Natural killer cell (primary cell): ENCODE results near the gene DKKL1. TPM values are rescaled to one million over a fixed set of nuclear protein-coding genes. Genes with fewer than 3 reads are reported as not detected.
A peak's percentile ranks its signal among the peaks of the same experiment; 100 is the strongest.

Source experiments
- ATAC-seq, 3 donors: fragments of 150-1000 bp in 2 of 3; fragments of 200-7000 bp in 1 of 3; cut with Tn5 transposase; 1 replicate in 1 of 3; 2 replicates in 2 of 3; pipeline ENCODE4 v1.10.0; 2021; ENCODE audit warnings: mild to moderate bottlenecking in 2 of 3, moderate library complexity in 2 of 3
- DNase-seq, 2 donors: peaks; one replicate each; pipeline versions ENCODE4 v3.0.0 to v3.0.0-alpha.2; 2013 to 2021; ENCODE audit warnings: mixed read lengths in 1 of 2
- H3K27ac ChIP-seq: one replicate; pipeline ENCODE4 v1.5.1; 2013; ENCODE audit warnings: mild to moderate bottlenecking, low read length
- H3K27me3 ChIP-seq: one replicate; pipeline ENCODE4 v1.6.1; 2013; ENCODE audit warnings: low read length; ENCODE audit not compliant: control insufficient read depth, insufficient read depth
- H3K36me3 ChIP-seq: one replicate; pipeline ENCODE4 v1.6.1; 2013; ENCODE audit warnings: low read length; ENCODE audit not compliant: control insufficient read depth, insufficient read depth
- H3K4me1 ChIP-seq: one replicate; pipeline ENCODE4 v1.6.1; 2013; ENCODE audit warnings: low read length; ENCODE audit not compliant: control insufficient read depth, insufficient read depth
- H3K4me3 ChIP-seq: one replicate; pipeline ENCODE4 v1.5.1; 2013; ENCODE audit warnings: low read length
- H3K9me3 ChIP-seq: one replicate; pipeline ENCODE4 v1.6.1; 2013; ENCODE audit warnings: low read length; ENCODE audit not compliant: control insufficient read depth, insufficient read depth
- H3K27ac Mint-ChIP-seq, 2 donors: one replicate each; pipeline ENCODE4 v1.8.0; 2022; ENCODE audit warnings: mild to moderate bottlenecking in 2 of 2, mixed read lengths in 2 of 2, moderate library complexity in 1 of 2
- H3K27me3 Mint-ChIP-seq, 2 donors: one replicate each; pipeline ENCODE4 v1.8.0; 2022; ENCODE audit warnings: low read depth in 2 of 2, mixed read lengths in 2 of 2
- H3K36me3 Mint-ChIP-seq: one replicate; pipeline ENCODE4 v1.8.0; 2022; ENCODE audit warnings: mixed read lengths
- H3K4me1 Mint-ChIP-seq, 2 donors: one replicate each; pipeline ENCODE4 v1.8.0; 2022; ENCODE audit warnings: mixed read lengths in 2 of 2
- H3K4me3 Mint-ChIP-seq: one replicate; pipeline ENCODE4 v1.8.0; 2022; ENCODE audit warnings: mild to moderate bottlenecking, moderate library complexity, mixed read lengths
- H3K9me3 Mint-ChIP-seq, 2 donors: one replicate each; pipeline ENCODE4 v1.8.0; 2022; ENCODE audit warnings: mixed read lengths in 2 of 2
- CTCF ChIP-seq: fragments of 200-600 bp; IDR thresholded peaks from one replicate; pipeline ENCODE4 v1.8.0; 2022; ENCODE audit warnings: antibody characterized with exemption
- WGBS: methylation state at CpG from one replicate; pipeline ENCODE4 v1.1.7; 2013; ENCODE audit warnings: missing lambda C conversion rate; ENCODE audit not compliant: insufficient coverage; 5-methylcytosine and 5-hydroxymethylcytosine counted together
- intact Hi-C: fragments of 100-400 bp; cut with micrococcal nuclease; formaldehyde crosslinking; loops from one replicate; pipeline ENCODE4 v1.14.2; 2022
- total RNA-seq, 4 donors: library from RNA; stranded (reverse); fragments of 120-200 nt in 1 of 4; gene quantifications; one replicate each; pipeline versions ENCODE4 v1.2.3 to v1.2.4, GENCODE V29; 2013 to 2022

Gene DKKL1
- total RNA-seq, 3 donors from 2014 or later (not counting 1 experiment from before 2014, with no cell fraction given), result not detected

- peak; percentile 47 to 50 for DNase-seq
- H3K4me1 Mint-ChIP-seq, result peaks cover 56 to 71% of the 10 kb centered on the region in 2 donors
- intact Hi-C loops, result no loop called here
- peak; percentile 34 to 66 (median 41) for ATAC-seq
- 40% methylated on average over 34 of the region's 36 CpGs for WGBS
- H3K9me3 Mint-ChIP-seq, result no peaks in the 10 kb centered on the region
- H3K27me3 ChIP-seq, result no peaks in the 10 kb centered on the region
- no peak for TF ChIP-seq CTCF
- peaks cover 87% of the 10 kb centered on the region for H3K4me1 ChIP-seq
- peak overlapping the region; percentile 87 to 94 for H3K27ac Mint-ChIP-seq
- no peaks in the 10 kb centered on the region for H3K9me3 ChIP-seq
- H3K4me3 Mint-ChIP-seq, result peak overlapping the region; percentile 84
- no peaks in the 10 kb centered on the region for H3K36me3 Mint-ChIP-seq
- peak overlapping the region; percentile 8 for H3K4me3 ChIP-seq
- H3K36me3 ChIP-seq, result peaks cover 31% of the 10 kb centered on the region
- peak overlapping the region; percentile 67 for H3K27ac ChIP-seq
- no peaks in the 10 kb centered on the region for H3K27me3 Mint-ChIP-seq
Observed at GRCh38 chr19:49340069-49340864, 23.4 kb upstream of the DKKL1 start.

- Mint-ChIP-seq H3K27me3 (no peaks in the 10 kb centered on the region), H3K36me3 (no peaks in the 10 kb centered on the region), H3K4me1 (peaks cover 52 to 67% of the 10 kb centered on the region in 2 donors), H3K9me3 (no peaks in the 10 kb centered on the region), H3K4me3 (no peak overlapping the region), H3K27ac (peak overlapping the region; percentile 87 to 94)
- Histone ChIP-seq H3K4me3 (no peak overlapping the region), H3K36me3 (peaks cover 31% of the 10 kb centered on the region), H3K27me3 (no peaks in the 10 kb centered on the region), H3K27ac (peak overlapping the region; percentile 67), H3K9me3 (no peaks in the 10 kb centered on the region), H3K4me1 (peaks cover 87% of the 10 kb centered on the region)
- no peak for TF ChIP-seq CTCF
- DNase-seq (no peak), ATAC-seq (no peak)
- 86% methylated on average over 11 of the region's 11 CpGs for WGBS
- intact Hi-C loops, result no loop called here
Observed at GRCh38 chr19:49340865-49341718, 22.6 kb upstream of the DKKL1 start.

- H3K27ac ChIP-seq, result no peak overlapping the region
- no peaks in the 10 kb centered on the region for H3K9me3 Mint-ChIP-seq
- peaks cover 44 to 55% of the 10 kb centered on the region in 2 donors for H3K4me1 Mint-ChIP-seq
- H3K36me3 Mint-ChIP-seq, result no peaks in the 10 kb centered on the region
- H3K4me3 ChIP-seq, result no peak overlapping the region
- no peaks in the 10 kb centered on the region for H3K9me3 ChIP-seq
- intact Hi-C loops, result no loop called here
- H3K27me3 Mint-ChIP-seq, result no peaks in the 10 kb centered on the region
- WGBS, result 95% methylated on average over 11 of the region's 11 CpGs
- H3K4me3 Mint-ChIP-seq, result no peak overlapping the region
- TF ChIP-seq CTCF, result no peak
- no peaks in the 10 kb centered on the region for H3K27me3 ChIP-seq
- peak overlapping the region; percentile 6 to 14 for H3K27ac Mint-ChIP-seq
- DNase-seq (no peak), ATAC-seq (no peak)
- H3K4me1 ChIP-seq, result peaks cover 75% of the 10 kb centered on the region
- peaks cover 24% of the 10 kb centered on the region for H3K36me3 ChIP-seq
Observed at GRCh38 chr19:49342291-49342721, 21.4 kb upstream of the DKKL1 start.
